Caco-2 (cell line): ENCODE results near the gene PLD3. TPM values are rescaled to one million over a fixed set of nuclear protein-coding genes. Genes with fewer than 3 reads are reported as not detected.

Experiments
- BruUV-seq: library from RNA; stranded (reverse); fragments of 400-500 nt; replicated peaks from 2 replicates; lab custom pipeline; 2021; lab: Mats Ljungman, UMichigan
- CTCF ChIA-PET: fragments of 300-600 bp; sonication (Branson Sonifier 250); formaldehyde crosslinking; loops from one replicate; lab custom pipeline; 2022; ENCODE audit warnings: antibody characterized with exemption; lab: Charles Lee
- POLR2A ChIA-PET: fragments of 300-600 bp; sonication (Branson Sonifier 250); formaldehyde crosslinking; loops from one replicate; lab custom pipeline; 2022; ENCODE audit warnings: antibody characterized with exemption; lab: Charles Lee
- DNase-seq, 2 experiments: peaks; one replicate each; pipeline versions ENCODE4 v3.0.0 to v3.0.0-alpha.2; 2020 to 2022
- H3K27me3 ChIP-seq: replicated peaks from 2 replicates; pipeline ENCODE4 v1.6.0; 2011; ENCODE audit warnings: low read length; ENCODE audit not compliant: control insufficient read depth, insufficient read depth
- H3K36me3 ChIP-seq: 2 replicates; pipeline ENCODE4 v1.5.1; 2011; ENCODE audit warnings: low read length; ENCODE audit not compliant: control insufficient read depth, insufficient read depth
- H3K4me1 ChIP-seq: fragments of 250-450 bp; sonication (Bioruptor Pico); 2 replicates; pipeline ENCODE4 v1.5.1; 2020; ENCODE audit warnings: mild to moderate bottlenecking
- H3K4me3 ChIP-seq: 2 replicates; pipeline ENCODE4 v1.5.1; 2011; ENCODE audit warnings: low read depth, mild to moderate bottlenecking, control low read depth, low read length
- H3K9me3 ChIP-seq: fragments of 250-450 bp; sonication (Bioruptor Pico); 2 replicates; pipeline ENCODE4 v1.5.1; 2020; ENCODE audit warnings: mild to moderate bottlenecking, moderate library complexity
- H3K27ac Mint-ChIP-seq: one replicate; pipeline ENCODE4 v1.8.0; 2022; ENCODE audit warnings: mixed read lengths; ENCODE audit not compliant: unreplicated experiment
- H3K27me3 Mint-ChIP-seq: one replicate; pipeline ENCODE4 v1.8.0; 2022; ENCODE audit warnings: mixed read lengths; ENCODE audit not compliant: insufficient read depth, unreplicated experiment
- H3K36me3 Mint-ChIP-seq: one replicate; pipeline ENCODE4 v1.8.0; 2022; ENCODE audit warnings: mild to moderate bottlenecking, mixed read lengths; ENCODE audit not compliant: insufficient read depth, unreplicated experiment
- H3K4me1 Mint-ChIP-seq: one replicate; pipeline ENCODE4 v1.8.0; 2022; ENCODE audit warnings: low read depth, mixed read lengths; ENCODE audit not compliant: unreplicated experiment
- H3K4me3 Mint-ChIP-seq: one replicate; pipeline ENCODE4 v1.8.0; 2022; ENCODE audit warnings: mild to moderate bottlenecking, moderate library complexity, mixed read lengths; ENCODE audit not compliant: unreplicated experiment
- H3K9me3 Mint-ChIP-seq: one replicate; pipeline ENCODE4 v1.8.0; 2022; ENCODE audit warnings: mixed read lengths; ENCODE audit not compliant: unreplicated experiment
- CTCF ChIP-seq, 2 experiments: fragments of 200-600 bp in 1 of 2; IDR thresholded peaks; 1 replicate in 1 of 2; 2 replicates in 1 of 2; pipeline versions ENCODE4 v1.5.1 to v1.8.0; 2011 to 2022; ENCODE audit warnings: antibody characterized with exemption in 1 of 2, control low read depth in 1 of 2, inconsistent platforms in 1 of 2, low read depth in 1 of 2, low read length in 1 of 2, mild to moderate bottlenecking in 1 of 2, moderate library complexity in 1 of 2; ENCODE audit not compliant: insufficient read depth in 1 of 2, severe bottlenecking in 1 of 2, unreplicated experiment in 1 of 2
- intact Hi-C: fragments of 100-400 bp; cut with micrococcal nuclease; formaldehyde crosslinking; loops from one replicate; pipeline ENCODE4 v1.10.0; 2022; ENCODE audit not compliant: unreplicated experiment
- total RNA-seq: library from RNA; stranded (reverse); gene quantifications from 2 replicates; pipeline ENCODE4 v1.2.3, GENCODE V29; 2022

PLD3 gene
- total RNA-seq, 1 experiment from 2014 or later: 114 TPM

- H3K27ac Mint-ChIP-seq: no peak overlapping the region
- no peak for DNase-seq
- H3K4me1 Mint-ChIP-seq: no peaks in the 10 kb centered on the region
- H3K4me3 Mint-ChIP-seq: no peak overlapping the region
- H3K4me3 ChIP-seq: no peak overlapping the region
- H3K9me3 Mint-ChIP-seq: no peaks in the 10 kb centered on the region
- BruUV-seq: no TSS peak
- ChIA-PET POLR2A (no interaction called here), CTCF (interaction anchor here (1.0 kb wide), 1 partner anchor 15 kb away, joined by 5 read pairs; the partner anchor contains the start of gene SERTAD1)
- H3K9me3 ChIP-seq: no peaks in the 10 kb centered on the region
- H3K4me1 ChIP-seq: no peaks in the 10 kb centered on the region
- no peaks in the 10 kb centered on the region for H3K36me3 Mint-ChIP-seq
- no peak for TF ChIP-seq CTCF (IDR thresholded peaks at IDR 0.05; ENCODE audit: insufficient read depth in 1 of 2, low read depth in 1 of 2, low read length in 1 of 2, severe bottlenecking in 1 of 2, unreplicated experiment in 1 of 2)
- no peaks in the 10 kb centered on the region for H3K36me3 ChIP-seq
- H3K27me3 Mint-ChIP-seq: no peaks in the 10 kb centered on the region
- no peaks in the 10 kb centered on the region for H3K27me3 ChIP-seq
- intact Hi-C loops: no loop called here
Measured at GRCh38 chr19:40411125-40411842, 62.8 kb downstream of the PLD3 start.

- no peaks in the 10 kb centered on the region for H3K36me3 Mint-ChIP-seq
- no peaks in the 10 kb centered on the region for H3K27me3 Mint-ChIP-seq
- no peak overlapping the region for H3K4me3 Mint-ChIP-seq
- Histone ChIP-seq H3K9me3 (no peaks in the 10 kb centered on the region), H3K4me3 (no peak overlapping the region), H3K27me3 (no peaks in the 10 kb centered on the region), H3K36me3 (no peaks in the 10 kb centered on the region), H3K4me1 (0 out of 2 replicates have a peak, but pooled peaks cover 2% of the 10 kb centered on the region)
- H3K9me3 Mint-ChIP-seq: no peaks in the 10 kb centered on the region
- CTCF ChIA-PET: interaction anchor here (0.6 to 1.0 kb wide), 3 partner anchors 52 to 1230 kb away, joined by 3 read pairs; no protein-coding TSS in a partner anchor
- no peak for TF ChIP-seq CTCF (IDR thresholded peaks at IDR 0.05; ENCODE audit: insufficient read depth in 1 of 2, low read depth in 1 of 2, low read length in 1 of 2, severe bottlenecking in 1 of 2, unreplicated experiment in 1 of 2)
- peaks cover 4% of the 10 kb centered on the region for H3K4me1 Mint-ChIP-seq
- no peak for DNase-seq
- no peak overlapping the region for H3K27ac Mint-ChIP-seq
- no TSS peak for BruUV-seq
- POLR2A ChIA-PET: no interaction called here
- intact Hi-C loops: no loop called here
Measured at GRCh38 chr19:40411958-40412499, 63.5 kb downstream of the PLD3 start.

- no peaks in the 10 kb centered on the region for H3K9me3 Mint-ChIP-seq
- H3K4me1 ChIP-seq: 0 out of 2 replicates have a peak, but pooled peaks cover 4% of the 10 kb centered on the region
- BruUV-seq: no TSS peak
Measured at GRCh38 chr19:40412866-40413265, 64.4 kb downstream of the PLD3 start.

More at GRCh38 chr19:40412866-40413265, 64.4 kb downstream of the PLD3 start:
- ChIA-PET POLR2A (interaction anchor here (0.9 kb wide), 1 partner anchor 8 kb away, joined by 4 read pairs; no protein-coding TSS in a partner anchor), CTCF (interaction anchor here (0.6 to 1.0 kb wide), 4 partner anchors 41 to 115 kb away, joined by 3 read pairs; no protein-coding TSS in a partner anchor)
- H3K36me3 Mint-ChIP-seq: no peaks in the 10 kb centered on the region
- H3K4me3 Mint-ChIP-seq: no peak overlapping the region
- intact Hi-C loops: no loop called here
- Histone ChIP-seq H3K4me3 (no peak overlapping the region), H3K36me3 (no peaks in the 10 kb centered on the region), H3K27me3 (no peaks in the 10 kb centered on the region), H3K9me3 (no peaks in the 10 kb centered on the region)
- TF ChIP-seq CTCF (IDR thresholded peaks at IDR 0.05; ENCODE audit: insufficient read depth in 1 of 2, low read depth in 1 of 2, low read length in 1 of 2, severe bottlenecking in 1 of 2, unreplicated experiment in 1 of 2): no peak
- H3K4me1 Mint-ChIP-seq: peaks cover 7% of the 10 kb centered on the region
- DNase-seq: no peak
- no peaks in the 10 kb centered on the region for H3K27me3 Mint-ChIP-seq
- no peak overlapping the region for H3K27ac Mint-ChIP-seq
